Calu3 (cell line): ENCODE measurements around the gene TM4SF20. TPM values are rescaled to one million over a fixed set of nuclear protein-coding genes. Genes with fewer than 3 reads are reported as not detected.
A peak's percentile ranks its signal among the peaks of the same experiment; 100 is the strongest.
"Not testable (repeated sequence)": the region's sequence is repeated elsewhere in the genome, so short reads cannot be mapped to it uniquely, and the experiment has no call there.

Source experiments
- BruUV-seq: library from RNA; stranded (reverse); fragments of 400-500 nt; replicated peaks from 2 replicates; lab custom pipeline; 2021; lab: Mats Ljungman, UMichigan
- CTCF ChIA-PET: fragments of 300-600 bp; sonication (Branson Sonifier 250); formaldehyde crosslinking; loops from one replicate; lab custom pipeline; 2022; ENCODE audit warnings: antibody characterized with exemption; lab: Charles Lee
- DNase-seq: peaks from one replicate; pipeline ENCODE4 v3.0.0; 2022
- H3K27ac Mint-ChIP-seq: one replicate; pipeline ENCODE4 v1.8.0; 2022; ENCODE audit warnings: mixed read lengths; ENCODE audit not compliant: unreplicated experiment
- H3K27me3 Mint-ChIP-seq: one replicate; pipeline ENCODE4 v1.8.0; 2022; ENCODE audit warnings: mixed read lengths; ENCODE audit not compliant: unreplicated experiment
- H3K36me3 Mint-ChIP-seq: one replicate; pipeline ENCODE4 v1.8.0; 2022; ENCODE audit warnings: mild to moderate bottlenecking, moderate library complexity, mixed read lengths; ENCODE audit not compliant: insufficient read depth, unreplicated experiment
- H3K4me1 Mint-ChIP-seq: one replicate; pipeline ENCODE4 v1.8.0; 2022; ENCODE audit warnings: mild to moderate bottlenecking, low read depth, mixed read lengths; ENCODE audit not compliant: unreplicated experiment
- H3K4me3 Mint-ChIP-seq: one replicate; pipeline ENCODE4 v1.8.0; 2022; ENCODE audit warnings: mild to moderate bottlenecking, low read depth, moderate library complexity, mixed read lengths; ENCODE audit not compliant: unreplicated experiment
- H3K9me3 Mint-ChIP-seq: one replicate; pipeline ENCODE4 v1.8.0; 2022; ENCODE audit warnings: low read depth, mixed read lengths; ENCODE audit not compliant: unreplicated experiment
- CTCF ChIP-seq: fragments of 200-600 bp; IDR thresholded peaks from one replicate; pipeline ENCODE4 v1.8.0; 2022; ENCODE audit warnings: antibody characterized with exemption; ENCODE audit not compliant: unreplicated experiment
- intact Hi-C: fragments of 100-400 bp; cut with micrococcal nuclease; formaldehyde crosslinking; loops from one replicate; pipeline ENCODE4 v1.10.0; 2022; ENCODE audit not compliant: unreplicated experiment
- total RNA-seq: library from RNA; stranded (reverse); gene quantifications from 2 replicates; pipeline ENCODE4 v1.2.3, GENCODE V29; 2022

The TM4SF20 gene
- total RNA-seq, 1 experiment from 2014 or later: not detected

GRCh38 chr2:227389661-227390060 lies 10.6 kb upstream of the TM4SF20 start:
- no peak overlapping the region for H3K4me3 Mint-ChIP-seq
- H3K9me3 Mint-ChIP-seq: no peaks in the 10 kb centered on the region
- no peak for DNase-seq
- intact Hi-C loops: no loop called here
- H3K36me3 Mint-ChIP-seq: no peaks in the 10 kb centered on the region
- no peak overlapping the region for H3K27ac Mint-ChIP-seq
- H3K27me3 Mint-ChIP-seq: no peaks in the 10 kb centered on the region
- CTCF ChIA-PET: no interaction called here
- no TSS peak for BruUV-seq
- peaks cover 7% of the 10 kb centered on the region for H3K4me1 Mint-ChIP-seq
- TF ChIP-seq CTCF: no peak

GRCh38 chr2:227389231-227389630 lies 10.1 kb upstream of the TM4SF20 start:
- Mint-ChIP-seq H3K27me3 (no peaks in the 10 kb centered on the region), H3K9me3 (no peaks in the 10 kb centered on the region), H3K4me1 (peaks cover 7% of the 10 kb centered on the region), H3K4me3 (no peak overlapping the region), H3K36me3 (no peaks in the 10 kb centered on the region), H3K27ac (no peak overlapping the region)
- DNase-seq: no peak
- intact Hi-C loops: no loop called here
- BruUV-seq: no TSS peak
- no peak for TF ChIP-seq CTCF
- CTCF ChIA-PET: no interaction called here

GRCh38 chr2:227388537-227389011 lies 9.5 kb upstream of the TM4SF20 start:
- Mint-ChIP-seq H3K4me3 (no peak overlapping the region), H3K27me3 (no peaks in the 10 kb centered on the region), H3K27ac (peak overlapping the region; percentile 79), H3K36me3 (no peaks in the 10 kb centered on the region), H3K9me3 (no peaks in the 10 kb centered on the region), H3K4me1 (peaks cover 7% of the 10 kb centered on the region)
- CTCF ChIA-PET: no interaction called here
- no peak for TF ChIP-seq CTCF
- DNase-seq: no peak
- BruUV-seq: no TSS peak
- intact Hi-C loops: no loop called here

GRCh38 chr2:227387583-227387982 lies 8.5 kb upstream of the TM4SF20 start, which contains the start of gene SCYGR1:
TSS of gene SCYGR1 (minus strand) at chr2:227387949. CDS start at chr2:227387949, 0 bp downstream.
- peak within 1 kb of the TSS; percentile 79 for H3K27ac Mint-ChIP-seq
- H3K9me3 Mint-ChIP-seq, DNase-seq, H3K36me3 Mint-ChIP-seq, intact Hi-C loops, H3K4me1 Mint-ChIP-seq, BruUV-seq, H3K27me3 Mint-ChIP-seq, H3K4me3 Mint-ChIP-seq: not testable (repeated sequence)
- CTCF ChIA-PET: interaction anchor here (0.7 kb wide), 1 partner anchor 1113 kb away, joined by 3 read pairs; no protein-coding TSS in a partner anchor

GRCh38 chr2:227386630-227387029 lies 7.5 kb upstream of the TM4SF20 start:
- Mint-ChIP-seq H3K27me3 (no peaks in the 10 kb centered on the region), H3K4me1 (peaks cover 7% of the 10 kb centered on the region), H3K4me3 (no peak overlapping the region), H3K9me3 (no peaks in the 10 kb centered on the region), H3K27ac (no peak overlapping the region), H3K36me3 (no peaks in the 10 kb centered on the region)
- no peak for TF ChIP-seq CTCF
- no peak for DNase-seq
- no TSS peak for BruUV-seq
- intact Hi-C loops: no loop called here
- CTCF ChIA-PET: interaction anchor here (1.7 kb wide), 1 partner anchor 8 kb away, joined by 10 read pairs; no protein-coding TSS in a partner anchor
